H1 (cell line): ENCODE measurements around the gene ASPG. TPM values are rescaled to one million over a fixed set of nuclear protein-coding genes. Genes with fewer than 3 reads are reported as not detected.

Source experiments
- CTCF ChIA-PET: fragments of 300-600 bp; sonication (Branson Sonifier 250); formaldehyde crosslinking; loops from one replicate; lab custom pipeline; 2021; ENCODE audit not compliant: partially characterized antibody; lab: Charles Lee
- POLR2A ChIA-PET: fragments of 300-600 bp; sonication (Branson Sonifier 250); formaldehyde crosslinking; loops from one replicate; lab custom pipeline; 2021; ENCODE audit warnings: inconsistent platforms; ENCODE audit not compliant: partially characterized antibody; lab: Charles Lee
- DNase-seq, 2 experiments: peaks; one replicate each; pipeline versions ENCODE4 v3.0.0 to v3.0.0-alpha.2; 2010 to 2022; ENCODE audit warnings: low spot score in 2 of 2, low read depth in 1 of 2, mixed read lengths in 1 of 2
- FAIRE-seq: peaks from 2 replicates; lab custom pipeline; 2011; peaks lifted over from hg19 to GRCh38; lab: Jason Lieb, UNC
- H2AFZ ChIP-seq: 2 replicates; pipeline ENCODE4 v1.8.1; 2012; ENCODE audit warnings: low read length, inconsistent platforms
- H2AK5ac ChIP-seq: 2 replicates; pipeline ENCODE4 v1.6.1; 2013; ENCODE audit warnings: low read depth, low read length
- H2BK120ac ChIP-seq: replicated peaks from 2 replicates; pipeline ENCODE3; 2013; ENCODE audit warnings: low read depth, low read length, inconsistent platforms
- H2BK12ac ChIP-seq: 2 replicates; pipeline ENCODE4 v1.6.1; 2013; ENCODE audit warnings: low read depth, low read length
- H2BK15ac ChIP-seq: 2 replicates; pipeline ENCODE4 v1.6.1; 2013; ENCODE audit warnings: low read length
- H2BK20ac ChIP-seq: 2 replicates; pipeline ENCODE4 v1.6.1; 2013; ENCODE audit warnings: low read length
- H2BK5ac ChIP-seq: 2 replicates; pipeline ENCODE4 v1.6.1; 2013; ENCODE audit warnings: low read depth, low read length
- H3K14ac ChIP-seq: 2 replicates; pipeline ENCODE4 v1.6.1; 2013; ENCODE audit warnings: inconsistent platforms; ENCODE audit not compliant: insufficient read length
- H3K18ac ChIP-seq: 2 replicates; pipeline ENCODE4 v1.6.1; 2013; ENCODE audit warnings: low read length; ENCODE audit errors: extremely low read depth
- H3K23ac ChIP-seq: 2 replicates; pipeline ENCODE4 v1.6.1; 2013; ENCODE audit warnings: inconsistent platforms; ENCODE audit not compliant: insufficient read length
- H3K23me2 ChIP-seq: 2 replicates; pipeline ENCODE4 v1.6.1; 2013; ENCODE audit warnings: low read depth, low read length
- H3K27ac ChIP-seq: 2 replicates; pipeline ENCODE4 v1.6.1; 2011; ENCODE audit warnings: low read depth, low read length, inconsistent platforms
- H3K27me3 ChIP-seq, 4 experiments: replicated peaks in 1 of 4; 1 replicate in 1 of 4; 2 replicates in 3 of 4; pipeline versions ENCODE4 v1.6.1 to v1.8.1; 2011 to 2013; ENCODE audit warnings: low read length in 3 of 4, mild to moderate bottlenecking in 3 of 4, inconsistent platforms in 2 of 4, mixed read lengths in 2 of 4, moderate library complexity in 1 of 4; ENCODE audit not compliant: control insufficient read depth in 3 of 4, insufficient read depth in 3 of 4; ENCODE audit errors: extremely low read depth in 1 of 4
- H3K36me3 ChIP-seq, 4 experiments: 2 replicates each; pipeline versions ENCODE4 v1.6.1 to v1.8.1; 2011 to 2013; ENCODE audit warnings: mild to moderate bottlenecking in 4 of 4, low read length in 3 of 4, moderate library complexity in 2 of 4, control low read depth in 1 of 4, inconsistent platforms in 1 of 4; ENCODE audit not compliant: insufficient read depth in 4 of 4, control insufficient read depth in 2 of 4
- H3K4ac ChIP-seq: replicated peaks from 2 replicates; pipeline ENCODE3; 2013; ENCODE audit warnings: low read length, low read depth, mixed read lengths, inconsistent platforms; ENCODE audit not compliant: insufficient read length
- H3K4me1 ChIP-seq, 4 experiments: replicated peaks in 1 of 4; 1 replicate in 1 of 4; 2 replicates in 3 of 4; pipeline versions ENCODE4 v1.6.1 to v1.8.1; 2011 to 2013; ENCODE audit warnings: low read length in 3 of 4, inconsistent platforms in 2 of 4, mixed read lengths in 1 of 4; ENCODE audit not compliant: insufficient read depth in 4 of 4, control insufficient read depth in 3 of 4
- H3K4me2 ChIP-seq, 2 experiments: 2 replicates each; pipeline versions ENCODE4 v1.6.1 to v1.8.1; 2011 to 2013; ENCODE audit warnings: low read depth in 2 of 2, low read length in 2 of 2, control low read depth in 1 of 2, inconsistent platforms in 1 of 2, mild to moderate bottlenecking in 1 of 2; ENCODE audit not compliant: insufficient read depth in 1 of 2
- H3K4me3 ChIP-seq, 4 experiments: fragments of 200-600, 300-600 bp in 1 of 4; sonication (generic), shearing (Covaris generic), sonication (Bioruptor Twin) in 1 of 4; 2 replicates each; pipeline versions ENCODE4 v1.5.1 to v1.8.1; 2011 to 2016; ENCODE audit warnings: low read length in 4 of 4, low read depth in 3 of 4, control low read depth in 2 of 4, inconsistent platforms in 2 of 4, mild to moderate bottlenecking in 2 of 4, mixed read lengths in 1 of 4, moderate library complexity in 1 of 4; ENCODE audit not compliant: insufficient read depth in 2 of 4; ENCODE audit errors: extremely low read depth in 1 of 4
- H3K56ac ChIP-seq: replicated peaks from 2 replicates; pipeline ENCODE3; 2013; ENCODE audit warnings: low read depth, mild to moderate bottlenecking, mixed read lengths, low read length, inconsistent platforms; ENCODE audit not compliant: insufficient read length
- H3K79me1 ChIP-seq: 2 replicates; pipeline ENCODE4 v1.6.1; 2013; ENCODE audit warnings: low read depth, low read length, control low read depth
- H3K79me2 ChIP-seq, 2 experiments: 2 replicates each; pipeline versions ENCODE4 v1.6.1 to v1.8.1; 2012 to 2013; ENCODE audit warnings: low read length in 2 of 2, mild to moderate bottlenecking in 2 of 2, inconsistent platforms in 1 of 2; ENCODE audit not compliant: insufficient read depth in 2 of 2, control insufficient read depth in 1 of 2
- H3K9ac ChIP-seq, 4 experiments: replicated peaks in 1 of 4; 1 replicate in 1 of 4; 2 replicates in 3 of 4; pipeline versions ENCODE4 v1.6.1 to v1.8.1; 2011 to 2013; ENCODE audit warnings: low read depth in 3 of 4, low read length in 3 of 4, control low read depth in 2 of 4, mild to moderate bottlenecking in 2 of 4, moderate library complexity in 2 of 4, inconsistent platforms in 1 of 4; ENCODE audit errors: extremely low read depth in 1 of 4
- H3K9me3 ChIP-seq, 2 experiments: 2 replicates each; pipeline versions ENCODE4 v1.6.1 to v1.8.1; 2012 to 2013; ENCODE audit warnings: mild to moderate bottlenecking in 2 of 2, moderate library complexity in 2 of 2, control low read depth in 1 of 2, inconsistent platforms in 1 of 2, low read depth in 1 of 2, low read length in 1 of 2, mixed read lengths in 1 of 2; ENCODE audit not compliant: insufficient read depth in 2 of 2
- H4K20me1 ChIP-seq, 2 experiments: replicated peaks in 1 of 2; 2 replicates each; pipeline versions ENCODE3 to v1.8.1; 2011 to 2013; ENCODE audit warnings: inconsistent platforms in 2 of 2, low read length in 2 of 2, mild to moderate bottlenecking in 1 of 2; ENCODE audit not compliant: insufficient read depth in 2 of 2, control insufficient read depth in 1 of 2
- H4K5ac ChIP-seq: 2 replicates; pipeline ENCODE4 v1.6.1; 2013; ENCODE audit warnings: low read length, low read depth, mixed read lengths, inconsistent platforms; ENCODE audit not compliant: insufficient read length
- H4K8ac ChIP-seq: 2 replicates; pipeline ENCODE4 v1.8.0; 2013; ENCODE audit warnings: mild to moderate bottlenecking, moderate library complexity, low read length, inconsistent platforms; ENCODE audit not compliant: insufficient read depth; ENCODE audit errors: extremely low read depth
- H4K91ac ChIP-seq: replicated peaks from 2 replicates; pipeline ENCODE3; 2013; ENCODE audit warnings: low read length, mixed read lengths, inconsistent platforms; ENCODE audit not compliant: insufficient read length
- ATF2 ChIP-seq: IDR thresholded peaks from 2 replicates; pipeline ENCODE4 v1.6.1; 2012; ENCODE audit warnings: low read length, inconsistent platforms
- CTBP2 ChIP-seq: IDR thresholded peaks from 2 replicates; pipeline ENCODE4 v1.7.0; 2011; ENCODE audit warnings: borderline replicate concordance, mild to moderate bottlenecking, moderate library complexity, mixed read lengths, low read length; ENCODE audit not compliant: insufficient read depth, insufficient read length
- EP300 ChIP-seq, 2 experiments: IDR thresholded peaks; 1 replicate in 1 of 2; 2 replicates in 1 of 2; pipeline ENCODE4 v1.6.1; 2011 to 2012; ENCODE audit warnings: low read depth in 2 of 2, low read length in 2 of 2, mild to moderate bottlenecking in 2 of 2, borderline replicate concordance in 1 of 2, inconsistent platforms in 1 of 2, moderate library complexity in 1 of 2
- EZH2 ChIP-seq: fragments of 200-600 bp; sonication (generic); IDR thresholded peaks from 2 replicates; pipeline ENCODE4 v1.7.1; 2012; ENCODE audit warnings: low read depth, mild to moderate bottlenecking, moderate library complexity, low read length, inconsistent platforms; ENCODE audit not compliant: severe bottlenecking
- KDM5A ChIP-seq: fragments of 200-600 bp; IDR thresholded peaks from 2 replicates; pipeline ENCODE4 v1.7.1; 2012; ENCODE audit warnings: mild to moderate bottlenecking, low read length, inconsistent platforms, mixed read lengths
- SIX5 ChIP-seq: IDR thresholded peaks from 2 replicates; pipeline ENCODE4 v1.6.1; 2011; ENCODE audit warnings: mild to moderate bottlenecking, low read depth, low read length
- WGBS, 2 experiments: shearing (Covaris generic) in 1 of 2; methylation state at CpG; one replicate each; pipeline versions ENCODE4 v1.1.6 to v1.1.7; 2013 to 2015; ENCODE audit warnings: low lambda C conversion rate in 2 of 2, mixed read lengths in 2 of 2, inconsistent platforms in 1 of 2, low coverage in 1 of 2, missing lambda C conversion rate in 1 of 2; ENCODE audit not compliant: insufficient replicate concordance in 2 of 2, insufficient coverage in 1 of 2, insufficient read length in 1 of 2; ENCODE audit errors: extremely low coverage in 1 of 2, missing lambda C conversion rate in 1 of 2; 5-methylcytosine and 5-hydroxymethylcytosine counted together
- polyA plus RNA-seq, 7 experiments: library from polyadenylated mRNA; depleted of rRNA in 3 of 7; stranded (reverse) in 5 of 7; unstranded in 2 of 7; fragments of >200 nt in 5 of 7; fragments of 200-250 nt in 2 of 7; gene quantifications; 1 replicate in 5 of 7; 2 replicates in 1 of 7; 4 replicates in 1 of 7; pipeline versions ENCODE4 v1.2.1 to v1.2.3, GENCODE V29; 2011 to 2013; ENCODE audit warnings: missing spikeins in 2 of 7, mixed read lengths in 2 of 7
- total RNA-seq: library from RNA; stranded (reverse); fragmentation: NEBNext Ultra II Directional; extraction: Animal tissue kit (Norgen Biotek cat#: 25700); gene quantifications from 2 replicates; pipeline ENCODE4 v1.2.1, GENCODE V29; 2021

ASPG gene
- total and polyA plus RNA-seq, 2 of the 8 experiments (the other 6 are each of a cell fraction or from before 2014, with no cell fraction given) = 0.34 to 0.59 TPM

GRCh38 chr14:104117341-104118005 lies 32.0 kb downstream of the ASPG start:
- Histone ChIP-seq H2AK5ac (no peak overlapping the region), H4K5ac (no peak overlapping the region), H3K4ac (peak overlapping the region; percentile 23), H3K79me1 (no peaks in the 10 kb centered on the region), H2AFZ (no peak overlapping the region; the same call in 1 of the 2 replicates), H2BK5ac (no peak overlapping the region), H3K27me3 (peaks cover 17 to 39% (median 29%) of the 10 kb centered on the region in 4 experiments), H3K4me1 (peaks cover 0 to 11% (median 3%) of the 10 kb centered on the region in 4 experiments; a peak in 6 of 7 replicates), H3K18ac (no peak overlapping the region; the same call in 1 of the 2 replicates), H4K91ac (no peak overlapping the region), H2BK12ac (no peak overlapping the region), H2BK120ac (no peak overlapping the region), H3K27ac (no peak overlapping the region), H3K23ac (no peak overlapping the region), H3K56ac (no peak overlapping the region), H2BK15ac (no peak overlapping the region; the same call in 1 of the 2 replicates), H3K14ac (no peak overlapping the region), H3K23me2 (peaks cover 12% of the 10 kb centered on the region; the same call in 1 of the 2 replicates), H3K9me3 (no peaks in the 10 kb centered on the region), H4K8ac (peak overlapping the region; percentile 68; the same call in 1 of the 2 replicates), H3K36me3 (no peaks in the 10 kb centered on the region; a peak in 1 of 8 replicates), H2BK20ac (no peak overlapping the region), H3K79me2 (no peaks in the 10 kb centered on the region), H3K9ac (no peak overlapping the region; a peak in 1 of 7 replicates), H4K20me1 (peaks cover 0 to 3% of the 10 kb centered on the region in 2 experiments), H3K4me2 (peak overlapping the region; percentile 52 to 81), H3K4me3 (peak overlapping the region; percentile 23 to 62 (median 28); a peak in 7 of 8 replicates)
- FAIRE-seq = no peak
- ChIA-PET POLR2A (interaction anchor here (1.1 kb wide), 1 partner anchor 13 kb away, joined by 4 read pairs; no protein-coding TSS in a partner anchor), CTCF (interaction anchor here (1.0 to 3.8 kb wide), 4 partner anchors 14 to 447 kb away, joined by 3 to 18 read pairs (median 6); no protein-coding TSS in a partner anchor)
- WGBS, 2 experiments = 20% methylated on average over 59 of the region's 71 CpGs; no CpG with 5 or more reads in 1 of the 2 experiments
- DNase-seq = no peak
- TF ChIP-seq KDM5A (no peak), EZH2 (peak; percentile 64), SIX5 (no peak), ATF2 (no peak), EP300 (IDR thresholded peaks at IDR 0.05; ENCODE audit: borderline replicate concordance in 1 of 2, low read depth in 2 of 2, low read length in 2 of 2) (no peak), CTBP2 (no peak)
